ENCODE data around the gene SUSD6. TPM values are rescaled to one million over a fixed set of nuclear protein-coding genes. Genes with fewer than 3 reads are reported as not detected.

Gene SUSD6
- total RNA-seq, 1 donor from 2014 or later, result 34.7 TPM

GRCh38 chr14:69683971-69684370 lies 72.6 kb downstream of the SUSD6 start:
- TF ChIP-seq, protein P1, sequence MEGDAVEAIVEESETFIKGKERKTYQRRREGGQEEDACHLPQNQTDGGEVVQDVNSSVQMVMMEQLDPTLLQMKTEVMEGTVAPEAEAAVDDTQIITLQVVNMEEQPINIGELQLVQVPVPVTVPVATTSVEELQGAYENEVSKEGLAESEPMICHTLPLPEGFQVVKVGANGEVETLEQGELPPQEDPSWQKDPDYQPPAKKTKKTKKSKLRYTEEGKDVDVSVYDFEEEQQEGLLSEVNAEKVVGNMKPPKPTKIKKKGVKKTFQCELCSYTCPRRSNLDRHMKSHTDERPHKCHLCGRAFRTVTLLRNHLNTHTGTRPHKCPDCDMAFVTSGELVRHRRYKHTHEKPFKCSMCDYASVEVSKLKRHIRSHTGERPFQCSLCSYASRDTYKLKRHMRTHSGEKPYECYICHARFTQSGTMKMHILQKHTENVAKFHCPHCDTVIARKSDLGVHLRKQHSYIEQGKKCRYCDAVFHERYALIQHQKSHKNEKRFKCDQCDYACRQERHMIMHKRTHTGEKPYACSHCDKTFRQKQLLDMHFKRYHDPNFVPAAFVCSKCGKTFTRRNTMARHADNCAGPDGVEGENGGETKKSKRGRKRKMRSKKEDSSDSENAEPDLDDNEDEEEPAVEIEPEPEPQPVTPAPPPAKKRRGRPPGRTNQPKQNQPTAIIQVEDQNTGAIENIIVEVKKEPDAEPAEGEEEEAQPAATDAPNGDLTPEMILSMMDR (IDR thresholded peaks at IDR 0.05; ENCODE audit: unreplicated experiment), result no peak
- Mint-ChIP-seq H3K27ac (no peak overlapping the region), H3K9me3 (no peaks in the 10 kb centered on the region), H3K36me3 (no peaks in the 10 kb centered on the region), H3K4me1 (peaks cover 31% of the 10 kb centered on the region), H3K4me3 (no peak overlapping the region), H3K27me3 (ENCODE audit: low read depth) (no peaks in the 10 kb centered on the region)
- no peak for DNase-seq (ENCODE audit: low spot score in 2 of 2, unreplicated experiment in 2 of 2)

GRCh38 chr14:69684461-69685217 lies 73.2 kb downstream of the SUSD6 start:
- peaks cover 31% of the 10 kb centered on the region for H3K4me1 Mint-ChIP-seq

DNA sequence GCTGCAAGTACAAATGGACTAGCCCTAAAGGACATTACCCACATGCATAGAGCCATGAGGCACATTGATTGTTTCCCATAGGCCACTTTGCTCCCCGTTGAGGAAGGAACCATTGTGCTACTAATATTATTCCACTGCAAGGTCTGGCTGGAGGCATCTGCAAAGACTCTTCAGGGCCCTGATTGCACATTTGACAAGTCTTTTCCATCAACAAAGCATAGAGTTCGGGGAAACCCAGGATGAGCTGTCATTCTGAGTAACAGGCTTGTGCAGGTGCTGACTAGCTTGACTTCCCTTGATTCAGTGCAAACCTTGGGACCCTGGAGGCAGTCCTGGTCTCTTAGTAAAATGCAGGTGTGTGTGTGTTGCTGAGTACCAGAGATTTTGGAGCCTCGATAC lies 73.8 kb downstream of the SUSD6 start:
- no peak for DNase-seq (ENCODE audit: low spot score in 2 of 2, unreplicated experiment in 2 of 2)
- H3K4me1 Mint-ChIP-seq, result peaks cover 31% of the 10 kb centered on the region
- no peaks in the 10 kb centered on the region for H3K36me3 Mint-ChIP-seq
- no peaks in the 10 kb centered on the region for H3K27me3 Mint-ChIP-seq (ENCODE audit: low read depth)
- TF ChIP-seq, protein P1 (IDR thresholded peaks at IDR 0.05; ENCODE audit: unreplicated experiment), result no peak
- H3K27ac Mint-ChIP-seq, result no peak overlapping the region
- no peak overlapping the region for H3K4me3 Mint-ChIP-seq
- H3K9me3 Mint-ChIP-seq, result no peaks in the 10 kb centered on the region

More at GRCh38 chr14:69684461-69685217, 73.2 kb downstream of the SUSD6 start:
- no peak overlapping the region for H3K27ac Mint-ChIP-seq
- no peaks in the 10 kb centered on the region for H3K27me3 Mint-ChIP-seq (ENCODE audit: low read depth)
- H3K36me3 Mint-ChIP-seq, result no peaks in the 10 kb centered on the region
- TF ChIP-seq, protein P1 (IDR thresholded peaks at IDR 0.05; ENCODE audit: unreplicated experiment), result no peak
- H3K4me3 Mint-ChIP-seq, result no peak overlapping the region
- H3K9me3 Mint-ChIP-seq, result no peaks in the 10 kb centered on the region
- DNase-seq (ENCODE audit: low spot score in 2 of 2, unreplicated experiment in 2 of 2), result no peak

DNA sequence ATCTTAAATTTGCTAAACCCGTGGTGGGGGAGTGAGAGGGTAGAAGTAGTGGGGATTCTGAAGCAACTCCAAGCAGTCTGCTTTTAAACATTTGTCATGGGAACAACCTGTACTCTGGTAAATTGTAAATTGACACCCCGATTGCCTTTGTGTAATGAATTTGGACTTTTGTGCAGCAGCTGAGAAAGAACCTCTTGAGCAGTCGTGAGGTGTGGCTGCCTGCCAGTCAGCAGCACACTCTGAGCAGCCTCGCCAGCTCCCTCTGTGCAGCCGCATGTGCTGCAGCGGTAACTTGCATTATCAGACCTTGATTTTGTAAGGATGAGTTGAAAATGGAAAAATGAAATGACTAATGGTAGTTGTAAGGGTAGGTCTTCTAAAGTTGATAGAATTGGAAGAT lies 74.3 kb downstream of the SUSD6 start:
- H3K27me3 Mint-ChIP-seq (ENCODE audit: low read depth), result no peaks in the 10 kb centered on the region
- no peaks in the 10 kb centered on the region for H3K9me3 Mint-ChIP-seq
- peaks cover 31% of the 10 kb centered on the region for H3K4me1 Mint-ChIP-seq
- no peak for DNase-seq (ENCODE audit: low spot score in 2 of 2, unreplicated experiment in 2 of 2)
- TF ChIP-seq, protein P1 (IDR thresholded peaks at IDR 0.05; ENCODE audit: unreplicated experiment), result no peak
- H3K4me3 Mint-ChIP-seq, result no peak overlapping the region
- no peaks in the 10 kb centered on the region for H3K36me3 Mint-ChIP-seq
- peak overlapping the region; percentile 9 for H3K27ac Mint-ChIP-seq

GRCh38 chr14:69687606-69688298 lies 76.4 kb downstream of the SUSD6 start:
- Mint-ChIP-seq H3K4me1 (peaks cover 26% of the 10 kb centered on the region), H3K36me3 (no peaks in the 10 kb centered on the region), H3K4me3 (no peak overlapping the region), H3K27me3 (ENCODE audit: low read depth) (no peaks in the 10 kb centered on the region), H3K27ac (no peak overlapping the region), H3K9me3 (no peaks in the 10 kb centered on the region)
- DNase-seq (ENCODE audit: low spot score in 2 of 2, unreplicated experiment in 2 of 2), result no peak
- TF ChIP-seq, protein P1 (IDR thresholded peaks at IDR 0.05; ENCODE audit: unreplicated experiment), result no peak

Measured in mesothelial cell of epicardium (in vitro differentiated cells).